A549 (cell line): ENCODE data around the gene TM4SF4.

Experiments used
- EHMT2 ChIP-seq: fragments of 200-600 bp; sonication (generic); IDR thresholded peaks from 2 replicates; pipeline ENCODE4 v1.6.1; 2016; ENCODE audit warnings: antibody characterized with exemption, low read depth, mild to moderate bottlenecking, moderate library complexity
- TF ChIP-seq, protein P1 (sequence below): fragments of 450-650 bp; IDR thresholded peaks from 2 replicates; pipeline ENCODE4 v1.6.1; 2014; ENCODE audit warnings: antibody characterized with exemption
- TF ChIP-seq, protein P2 (sequence below): fragments of >200 bp; sonication (Bioruptor Twin); formaldehyde crosslinking; IDR thresholded peaks from 3 replicates; pipeline ENCODE4 v1.5.1; 2016

- no peak for TF ChIP-seq EHMT2
- TF ChIP-seq, protein P1, sequence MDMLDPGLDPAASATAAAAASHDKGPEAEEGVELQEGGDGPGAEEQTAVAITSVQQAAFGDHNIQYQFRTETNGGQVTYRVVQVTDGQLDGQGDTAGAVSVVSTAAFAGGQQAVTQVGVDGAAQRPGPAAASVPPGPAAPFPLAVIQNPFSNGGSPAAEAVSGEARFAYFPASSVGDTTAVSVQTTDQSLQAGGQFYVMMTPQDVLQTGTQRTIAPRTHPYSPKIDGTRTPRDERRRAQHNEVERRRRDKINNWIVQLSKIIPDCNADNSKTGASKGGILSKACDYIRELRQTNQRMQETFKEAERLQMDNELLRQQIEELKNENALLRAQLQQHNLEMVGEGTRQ = no peak
- TF ChIP-seq, protein P2, sequence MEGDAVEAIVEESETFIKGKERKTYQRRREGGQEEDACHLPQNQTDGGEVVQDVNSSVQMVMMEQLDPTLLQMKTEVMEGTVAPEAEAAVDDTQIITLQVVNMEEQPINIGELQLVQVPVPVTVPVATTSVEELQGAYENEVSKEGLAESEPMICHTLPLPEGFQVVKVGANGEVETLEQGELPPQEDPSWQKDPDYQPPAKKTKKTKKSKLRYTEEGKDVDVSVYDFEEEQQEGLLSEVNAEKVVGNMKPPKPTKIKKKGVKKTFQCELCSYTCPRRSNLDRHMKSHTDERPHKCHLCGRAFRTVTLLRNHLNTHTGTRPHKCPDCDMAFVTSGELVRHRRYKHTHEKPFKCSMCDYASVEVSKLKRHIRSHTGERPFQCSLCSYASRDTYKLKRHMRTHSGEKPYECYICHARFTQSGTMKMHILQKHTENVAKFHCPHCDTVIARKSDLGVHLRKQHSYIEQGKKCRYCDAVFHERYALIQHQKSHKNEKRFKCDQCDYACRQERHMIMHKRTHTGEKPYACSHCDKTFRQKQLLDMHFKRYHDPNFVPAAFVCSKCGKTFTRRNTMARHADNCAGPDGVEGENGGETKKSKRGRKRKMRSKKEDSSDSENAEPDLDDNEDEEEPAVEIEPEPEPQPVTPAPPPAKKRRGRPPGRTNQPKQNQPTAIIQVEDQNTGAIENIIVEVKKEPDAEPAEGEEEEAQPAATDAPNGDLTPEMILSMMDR = no peak
Observed at GRCh38 chr3:149465351-149465883, 9.1 kb upstream of the TM4SF4 start.
